A549 (cell line): ENCODE results near the gene VIPR2. TPM values are rescaled to one million over a fixed set of nuclear protein-coding genes. Genes with fewer than 3 reads are reported as not detected.
A peak's percentile ranks its signal among the peaks of the same experiment; 100 is the strongest.

Experiments
- ATAC-seq, 2 experiments: fragments of 200-7000 bp in 1 of 2; fragments of >200 bp in 1 of 2; cut with Nextera tagmentation in 1 of 2; cut with Tn5 transposase in 1 of 2; 3 replicates each; pipeline versions ENCODE4 v1.8.0 to v1.9.1; 2018 to 2020; ENCODE audit warnings: mild to moderate bottlenecking in 1 of 2, moderate library complexity in 1 of 2
- CTCF ChIA-PET: fragments of 300-600 bp; sonication (Branson Sonifier 250); formaldehyde crosslinking; extraction: SDS; loops from one replicate; lab custom pipeline; 2021; ENCODE audit warnings: antibody characterized with exemption, inconsistent platforms; lab: Yijun Ruan, JAX
- POLR2A ChIA-PET: fragments of 350-600 bp; formaldehyde crosslinking; extraction: SDS; loops from one replicate; lab custom pipeline; 2021; ENCODE audit warnings: antibody characterized with exemption, inconsistent platforms; lab: Yijun Ruan, JAX
- DNase-seq, 2 experiments: peaks; one replicate each; pipeline versions ENCODE4 v3.0.0 to v3.0.0-alpha.2; 2011 to 2016; ENCODE audit warnings: low read depth in 1 of 2, low spot score in 1 of 2
- FAIRE-seq: peaks from 2 replicates; lab custom pipeline; 2011; peaks lifted over from hg19 to GRCh38; lab: Jason Lieb, UNC
- H3K27ac ChIP-seq, 2 experiments: fragments of >200 bp; sonication (Bioruptor Twin); formaldehyde crosslinking; 3 replicates each; pipeline ENCODE4 v1.5.1; 2016 to 2017
- H3K4me1 ChIP-seq: fragments of >200 bp; sonication (Bioruptor Twin); formaldehyde crosslinking; 3 replicates; pipeline ENCODE4 v1.6.1; 2016
- H3K4me2 ChIP-seq: fragments of >200 bp; sonication (Bioruptor Twin); formaldehyde crosslinking; 3 replicates; pipeline ENCODE4 v1.6.1; 2016
- H3K4me3 ChIP-seq: fragments of >200 bp; sonication (Bioruptor Twin); formaldehyde crosslinking; 3 replicates; pipeline ENCODE4 v1.5.1; 2016
- H3K9me3 ChIP-seq: fragments of >200 bp; sonication (Bioruptor Twin); formaldehyde crosslinking; 3 replicates; pipeline ENCODE4 v1.6.1; 2016
- CBX2 ChIP-seq: fragments of 200-600 bp; sonication (generic); IDR thresholded peaks from 2 replicates; pipeline ENCODE4 v1.6.1; 2016; ENCODE audit warnings: low read depth, mild to moderate bottlenecking, borderline replicate concordance
- FOXS1 ChIP-seq: fragments of 250-450 bp; sonication (Bioruptor Pico); IDR thresholded peaks from 2 replicates; pipeline ENCODE4 v1.5.0; 2020; ENCODE audit warnings: mild to moderate bottlenecking, moderate library complexity
- HES2 ChIP-seq: fragments of >200 bp; sonication (Bioruptor Twin); formaldehyde crosslinking; IDR thresholded peaks from 2 replicates; pipeline ENCODE4 v1.6.1; 2016
- HEYL ChIP-seq: fragments of 250-450 bp; sonication (Bioruptor Pico); IDR thresholded peaks from 2 replicates; pipeline ENCODE4 v1.8.0; 2021; ENCODE audit warnings: mild to moderate bottlenecking, moderate library complexity
- JUN ChIP-seq, 2 experiments: fragments of >200 bp; sonication (Bioruptor Twin); formaldehyde crosslinking; IDR thresholded peaks; 2 replicates in 1 of 2; 3 replicates in 1 of 2; pipeline ENCODE4 v1.6.1; 2016 to 2017
- KDM5A ChIP-seq: fragments of 200-600 bp; sonication (generic); IDR thresholded peaks from 2 replicates; pipeline ENCODE4 v1.6.1; 2016; ENCODE audit warnings: antibody characterized with exemption, mild to moderate bottlenecking
- MAFK ChIP-seq: fragments of 450-650 bp; IDR thresholded peaks from 2 replicates; pipeline ENCODE4 v1.6.1; 2014; ENCODE audit not compliant: partially characterized antibody
- NFE2L2 ChIP-seq: fragments of 150-350 bp; conservative IDR thresholded peaks from 2 replicates; pipeline ENCODE4 v1.6.1; 2014; ENCODE audit warnings: low read length
- NPAS2 ChIP-seq: fragments of 250-450 bp; sonication (Bioruptor Pico); IDR thresholded peaks from 2 replicates; pipeline ENCODE4 v1.8.0; 2022; ENCODE audit warnings: mild to moderate bottlenecking, moderate library complexity, borderline replicate concordance
- PHF8 ChIP-seq: fragments of 200-600 bp; sonication (generic); IDR thresholded peaks from 2 replicates; pipeline ENCODE4 v1.6.1; 2016; ENCODE audit warnings: low read depth, mild to moderate bottlenecking, antibody characterized with exemption, moderate library complexity, borderline replicate concordance
- POLR2A ChIP-seq: IDR thresholded peaks from 2 replicates; pipeline ENCODE4 v1.6.1; 2012; ENCODE audit warnings: mild to moderate bottlenecking, low read length
- RAD21 ChIP-seq, 2 experiments: fragments of >200 bp in 1 of 2; sonication (Bioruptor Twin) in 1 of 2; formaldehyde crosslinking in 1 of 2; IDR thresholded peaks in 1 of 2; conservative IDR thresholded peaks in 1 of 2; 2 replicates in 1 of 2; 3 replicates in 1 of 2; pipeline ENCODE4 v1.6.1; 2012 to 2018; ENCODE audit warnings: inconsistent platforms in 1 of 2
- RARB ChIP-seq: fragments of 250-450 bp; sonication (Bioruptor Pico); IDR thresholded peaks from 2 replicates; pipeline ENCODE4 v1.8.0; 2021; ENCODE audit warnings: mild to moderate bottlenecking, moderate library complexity
- RCOR1 ChIP-seq: fragments of 150-350 bp; IDR thresholded peaks from 2 replicates; pipeline ENCODE4 v1.6.1; 2014; ENCODE audit warnings: antibody characterized with exemption, low read length, low read depth
- RNF2 ChIP-seq: fragments of 200-600 bp; sonication (generic); IDR thresholded peaks from 2 replicates; pipeline ENCODE4 v1.6.1; 2016; ENCODE audit warnings: low read depth, mild to moderate bottlenecking, antibody characterized with exemption, moderate library complexity, borderline replicate concordance
- SREBF2 ChIP-seq: fragments of 450-650 bp; IDR thresholded peaks from 2 replicates; pipeline ENCODE4 v1.6.1; 2014; ENCODE audit warnings: mild to moderate bottlenecking, moderate library complexity
- TFCP2L1 ChIP-seq: fragments of 250-450 bp; sonication (Bioruptor Pico); IDR thresholded peaks from 2 replicates; pipeline ENCODE4 v1.5.0; 2021; ENCODE audit warnings: mild to moderate bottlenecking
- TP53 ChIP-seq: fragments of 250-450 bp; sonication (Bioruptor Pico); IDR thresholded peaks from 2 replicates; pipeline ENCODE4 v1.5.0; 2021; ENCODE audit warnings: mild to moderate bottlenecking, moderate library complexity
- ZSCAN20 ChIP-seq: fragments of 250-450 bp; sonication (Bioruptor Pico); IDR thresholded peaks from 2 replicates; pipeline ENCODE4 v1.8.0; 2022; ENCODE audit warnings: mild to moderate bottlenecking, moderate library complexity
- WGBS: methylation state at CpG from one replicate; pipeline ENCODE4 v1.1.6; 2017; ENCODE audit errors: missing lambda C conversion rate; 5-methylcytosine and 5-hydroxymethylcytosine counted together
- polyA plus RNA-seq, 4 experiments: library from polyadenylated mRNA; depleted of rRNA in 3 of 4; stranded (reverse); fragments of >200 nt; fragmentation: RNase III in 1 of 4; extraction: RNeasy Plus Mini Kit Qiagen cat#74134 plus additional on column Dnase treatment in 1 of 4; gene quantifications; 2 replicates in 3 of 4; 3 replicates in 1 of 4; pipeline ENCODE4 v1.2.3, GENCODE V29; 2011 to 2017
- TF ChIP-seq, protein P1 (sequence below): fragments of 450-650 bp; IDR thresholded peaks from 2 replicates; pipeline ENCODE4 v1.6.1; 2014; ENCODE audit warnings: antibody characterized with exemption

VIPR2 gene
- polyA plus RNA-seq, 2 of the 4 experiments (the other 2 are of a cell fraction) = not detected

- POLR2A ChIA-PET = no interaction called here
- no peaks in the 10 kb centered on the region for H3K9me3 ChIP-seq
- FAIRE-seq (no peak), ATAC-seq (peak in 1 of 2 experiments; percentile 38; a peak in 2 of 6 replicates), DNase-seq (no peak)
- CTCF ChIA-PET = interaction anchor here (1.2 to 1.7 kb wide), 2 partner anchors 11 to 119 kb away, joined by 3 to 6 read pairs; no protein-coding TSS in a partner anchor
- TF ChIP-seq NPAS2 (CRISPR knock-in tag) (no peak), RCOR1 (no peak), HES2 (no peak), TP53 (CRISPR knock-in tag) (no peak), PHF8 (no peak), RNF2 (no peak)
- TF ChIP-seq, protein P1, sequence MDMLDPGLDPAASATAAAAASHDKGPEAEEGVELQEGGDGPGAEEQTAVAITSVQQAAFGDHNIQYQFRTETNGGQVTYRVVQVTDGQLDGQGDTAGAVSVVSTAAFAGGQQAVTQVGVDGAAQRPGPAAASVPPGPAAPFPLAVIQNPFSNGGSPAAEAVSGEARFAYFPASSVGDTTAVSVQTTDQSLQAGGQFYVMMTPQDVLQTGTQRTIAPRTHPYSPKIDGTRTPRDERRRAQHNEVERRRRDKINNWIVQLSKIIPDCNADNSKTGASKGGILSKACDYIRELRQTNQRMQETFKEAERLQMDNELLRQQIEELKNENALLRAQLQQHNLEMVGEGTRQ = no peak
- WGBS = 49% methylated on average over 21 of the region's 21 CpGs
- peaks cover 8% of the 10 kb centered on the region; the same call in 2 of the 3 replicates for H3K4me1 ChIP-seq
- no peak overlapping the region for H3K4me2 ChIP-seq
- H3K27ac ChIP-seq = no peak overlapping the region
- no peak overlapping the region for H3K4me3 ChIP-seq
Measured at GRCh38 chr7:159126311-159127260, 18.1 kb downstream of the VIPR2 start.

GRCh38 chr7:159125955-159126270, 18.8 kb downstream of the VIPR2 start:
- ChIA-PET POLR2A (no interaction called here), CTCF (interaction anchor here (1.2 to 1.7 kb wide), 2 partner anchors 10 to 119 kb away, joined by 3 to 6 read pairs; no protein-coding TSS in a partner anchor)
- Histone ChIP-seq H3K4me1 (peaks cover 8% of the 10 kb centered on the region; the same call in 2 of the 3 replicates), H3K4me3 (no peak overlapping the region), H3K27ac (peak overlapping the region in 1 of 2 experiments; percentile 31; a peak in 1 of 6 replicates), H3K4me2 (no peak overlapping the region), H3K9me3 (no peaks in the 10 kb centered on the region)
- TF ChIP-seq NFE2L2 (no peak), FOXS1 (no peak), CBX2 (no peak), SREBF2 (no peak), ZSCAN20 (CRISPR knock-in tag) (no peak), POLR2A (no peak)
- FAIRE-seq (no peak), DNase-seq (no peak), ATAC-seq (no peak)
- WGBS = 17% methylated on average over 3 of the region's 3 CpGs

- no peak for DNase-seq
- Histone ChIP-seq H3K4me3 (no peak overlapping the region), H3K27ac (peak overlapping the region in 1 of 2 experiments; percentile 31; a peak in 1 of 6 replicates), H3K4me2 (no peak overlapping the region), H3K9me3 (no peaks in the 10 kb centered on the region), H3K4me1 (peaks cover 8% of the 10 kb centered on the region; the same call in 2 of the 3 replicates)
- CTCF ChIA-PET = interaction anchor here (1.2 to 1.7 kb wide), 2 partner anchors 9 to 118 kb away, joined by 3 to 6 read pairs; no protein-coding TSS in a partner anchor
- POLR2A ChIA-PET = no interaction called here
- ATAC-seq = no peak
- no peak for FAIRE-seq
- WGBS = 32% methylated on average over 8 of the region's 9 CpGs
- TF ChIP-seq TFCP2L1 (no peak), RARB (no peak), MAFK (peak; percentile 81), JUN (IDR thresholded peaks at IDR 0.05) (no peak), RAD21 (conservative IDR thresholded peaks at IDR 0.05 in 1 of 2, IDR thresholded peaks at IDR 0.05 in 1 of 2) (no peak), HEYL (CRISPR knock-in tag) (no peak), KDM5A (no peak)
- TF ChIP-seq, protein P1 = no peak
Measured at GRCh38 chr7:159125104-159125954, 19.3 kb downstream of the VIPR2 start.
